Loucy (cell line): ENCODE measurements around the gene SKP2.

Experiments used
- CTCF ChIP-seq: fragments of 200-600 bp; sonication (generic); conservative IDR thresholded peaks from 2 replicates; pipeline ENCODE4 v1.5.1; 2014; ENCODE audit warnings: mild to moderate bottlenecking, antibody characterized with exemption, low read length
- EZH2phosphoT487 ChIP-seq: fragments of 200-600 bp; IDR thresholded peaks from 2 replicates; pipeline ENCODE4 v1.6.1; 2018; ENCODE audit warnings: antibody characterized with exemption, mild to moderate bottlenecking, moderate library complexity, borderline replicate concordance

DNA sequence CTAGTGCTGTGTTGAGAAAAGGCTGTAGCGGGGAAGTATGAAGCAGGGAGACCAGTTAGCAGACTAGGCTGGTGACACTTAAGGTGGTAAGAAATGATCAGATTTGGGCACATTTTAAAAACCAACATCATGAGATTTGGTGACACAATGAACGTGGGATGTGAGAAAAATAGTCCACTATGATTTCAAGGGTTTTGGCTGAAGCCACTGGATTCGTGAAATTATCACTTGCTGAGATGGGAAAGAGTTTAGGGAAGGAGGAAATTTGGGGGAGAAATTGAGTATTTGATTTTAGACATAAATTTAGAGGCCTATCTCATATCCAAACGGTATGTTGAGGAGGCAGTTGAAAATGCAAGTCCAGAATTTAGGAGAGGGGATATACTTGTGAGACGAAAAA lies 23.1 kb downstream of the SKP2 start:
- TF ChIP-seq CTCF = no peak
- TF ChIP-seq EZH2phosphoT487 = no peak
